ENCODE results near the gene ARVCF. TPM values are rescaled to one million over a fixed set of nuclear protein-coding genes. Genes with fewer than 3 reads are reported as not detected.

The ARVCF gene
- total and polyA plus RNA-seq, 5 donors from 2014 or later: 0.39 to 2.7 (median 0.47) TPM; not detected in 1

DNA sequence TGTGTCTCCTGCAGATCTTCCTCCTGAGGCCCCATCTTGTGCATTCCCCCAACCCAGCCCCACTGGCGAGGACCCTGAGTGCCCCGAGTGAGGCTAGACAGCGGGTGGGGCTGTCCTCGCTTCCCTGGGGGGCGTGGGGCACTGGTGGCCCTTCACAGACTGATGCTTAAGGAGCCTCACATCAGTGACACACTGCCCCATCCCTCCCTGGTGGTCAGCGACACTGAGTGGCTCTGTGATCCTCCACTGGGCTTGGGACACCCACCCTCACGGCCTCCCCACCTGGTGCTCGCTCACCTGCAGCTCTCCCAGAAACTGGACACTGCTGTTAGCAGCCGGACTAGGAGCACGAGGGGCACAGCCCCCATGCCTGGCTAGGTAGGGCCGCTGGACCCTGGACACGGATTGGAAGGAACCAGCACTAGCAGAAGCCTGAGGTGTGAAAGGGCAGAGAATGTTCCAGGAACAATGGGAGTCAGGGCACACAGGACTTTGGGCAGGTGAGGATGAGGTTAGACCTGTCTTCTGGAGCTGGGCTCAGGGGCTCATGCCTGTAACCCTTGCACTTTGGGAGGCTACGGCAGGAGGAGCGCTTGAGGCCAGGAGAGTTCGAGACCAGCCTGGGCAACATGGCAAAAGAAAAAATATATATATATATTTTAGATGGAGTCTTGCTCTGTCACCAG, 51.8 kb downstream of the ARVCF start:
- H3K27ac ChIP-seq (ENCODE audit: insufficient read depth, low read length, poor library complexity, severe bottlenecking): no peak overlapping the region
- Mint-ChIP-seq H3K4me1 (peaks cover 0 to 5% (median 0%) of the 10 kb centered on the region in 4 donors), H3K27me3 (no peaks in the 10 kb centered on the region), H3K9me3 (no peaks in the 10 kb centered on the region), H3K4me3 (no peak overlapping the region), H3K36me3 (peaks cover 6% of the 10 kb centered on the region), H3K27ac (no peak overlapping the region)
- no peaks in the 10 kb centered on the region for H3K9me3 ChIP-seq (ENCODE audit: control insufficient read depth in 2 of 2, low read length in 2 of 2)
- DNase-seq (no peak), ATAC-seq (ENCODE audit: low read depth in 2 of 2) (no peak)
- H3K4me1 ChIP-seq (ENCODE audit: control insufficient read depth, insufficient read depth, low read length, poor library complexity, severe bottlenecking): no peaks in the 10 kb centered on the region
- no peaks in the 10 kb centered on the region for H3K27me3 ChIP-seq (ENCODE audit: control insufficient read depth, insufficient read depth, low read length)
- no peak overlapping the region for H3K4me3 ChIP-seq (ENCODE audit: low read depth, low read length)
- peaks cover 3% of the 10 kb centered on the region for H3K36me3 ChIP-seq (ENCODE audit: control insufficient read depth, insufficient read depth, low read length)

DNA sequence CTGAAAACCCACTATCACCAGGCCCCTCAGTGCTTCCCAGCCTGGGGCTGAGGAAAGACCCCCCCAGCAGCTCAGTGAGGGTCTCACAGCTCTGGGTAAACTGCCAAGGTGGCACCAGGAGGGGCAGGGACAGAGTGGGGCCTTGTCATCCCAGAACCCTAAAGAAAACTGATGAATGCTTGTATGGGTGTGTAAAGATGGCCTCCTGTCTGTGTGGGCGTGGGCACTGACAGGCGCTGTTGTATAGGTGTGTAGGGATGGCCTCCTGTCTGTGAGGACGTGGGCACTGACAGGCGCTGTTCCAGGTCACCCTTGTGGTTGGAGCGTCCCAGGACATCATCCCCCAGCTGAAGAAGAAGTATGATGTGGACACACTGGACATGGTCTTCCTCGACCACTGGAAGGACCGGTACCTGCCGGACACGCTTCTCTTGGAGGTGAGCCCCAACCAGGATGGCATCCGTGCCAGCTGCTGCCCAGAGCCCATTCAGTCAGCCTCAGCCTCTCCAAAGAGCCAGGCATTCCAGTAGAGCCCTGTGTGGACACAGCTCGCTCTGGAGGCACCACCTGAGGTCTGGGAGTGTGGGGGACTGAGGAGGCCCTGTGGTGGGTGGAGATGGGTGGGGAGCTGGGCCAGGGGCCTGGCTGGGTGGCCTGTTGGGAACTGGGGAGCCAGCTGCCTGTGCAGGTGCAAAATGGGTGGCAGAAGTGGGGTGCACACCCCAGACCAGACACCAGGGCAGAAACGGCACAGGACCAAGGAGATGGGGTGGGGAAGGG, 52.6 kb downstream of the ARVCF start:
- Mint-ChIP-seq H3K27ac (no peak overlapping the region), H3K27me3 (no peaks in the 10 kb centered on the region), H3K4me1 (peaks cover 0 to 6% (median 0%) of the 10 kb centered on the region in 4 donors), H3K4me3 (no peak overlapping the region), H3K36me3 (peaks cover 6% of the 10 kb centered on the region), H3K9me3 (no peaks in the 10 kb centered on the region)
- H3K27ac ChIP-seq (ENCODE audit: insufficient read depth, low read length, poor library complexity, severe bottlenecking): no peak overlapping the region
- H3K36me3 ChIP-seq (ENCODE audit: control insufficient read depth, insufficient read depth, low read length): no peaks in the 10 kb centered on the region
- DNase-seq (no peak), ATAC-seq (ENCODE audit: low read depth in 2 of 2) (no peak)
- no peaks in the 10 kb centered on the region for H3K27me3 ChIP-seq (ENCODE audit: control insufficient read depth, insufficient read depth, low read length)
- no peaks in the 10 kb centered on the region for H3K4me1 ChIP-seq (ENCODE audit: control insufficient read depth, insufficient read depth, low read length, poor library complexity, severe bottlenecking)
- H3K4me3 ChIP-seq (ENCODE audit: low read depth, low read length): no peak overlapping the region
- H3K9me3 ChIP-seq (ENCODE audit: control insufficient read depth in 2 of 2, low read length in 2 of 2): no peaks in the 10 kb centered on the region

DNA sequence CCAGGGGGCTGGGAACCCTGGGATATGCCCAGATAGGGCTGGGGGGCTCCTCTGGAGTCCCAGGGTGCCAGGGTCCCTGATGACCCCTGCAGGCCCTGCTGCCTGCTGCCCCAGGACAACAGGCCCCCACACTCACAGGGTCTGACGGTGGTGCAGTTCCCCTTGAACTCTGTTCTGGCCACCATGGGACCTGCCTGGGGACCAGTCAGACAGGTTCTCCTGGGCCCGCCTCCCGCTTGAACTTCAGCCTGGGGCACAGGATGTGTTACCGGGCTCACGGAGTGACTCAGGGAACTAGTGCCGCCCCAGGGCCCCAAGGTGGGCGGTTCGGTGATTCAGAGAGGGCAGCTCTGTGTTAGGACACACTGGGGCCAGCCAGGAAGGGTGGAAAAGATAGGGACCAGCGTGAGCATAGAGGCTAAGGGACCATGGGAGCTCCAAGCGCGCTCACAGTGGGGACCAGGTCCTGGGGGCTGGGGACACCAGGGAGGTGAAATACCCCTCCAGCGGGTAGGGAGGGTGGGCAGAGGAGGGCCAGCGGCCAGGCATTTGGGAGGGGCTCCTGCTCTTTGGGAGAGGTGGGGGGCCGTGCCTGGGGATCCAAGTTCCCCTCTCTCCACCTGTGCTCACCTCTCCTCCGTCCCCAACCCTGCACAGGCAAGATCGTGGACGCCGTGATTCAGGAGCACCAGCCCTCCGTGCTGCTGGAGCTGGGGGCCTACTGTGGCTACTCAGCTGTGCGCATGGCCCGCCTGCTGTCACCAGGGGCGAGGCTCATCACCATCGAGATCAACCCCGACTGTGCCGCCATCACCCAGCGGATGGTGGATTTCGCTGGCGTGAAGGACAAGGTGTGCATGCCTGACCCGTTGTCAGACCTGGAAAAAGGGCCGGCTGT, 53.5 kb downstream of the ARVCF start:
- H3K27ac ChIP-seq (ENCODE audit: insufficient read depth, low read length, poor library complexity, severe bottlenecking): no peak overlapping the region
- H3K36me3 ChIP-seq (ENCODE audit: control insufficient read depth, insufficient read depth, low read length): no peaks in the 10 kb centered on the region
- Mint-ChIP-seq H3K9me3 (no peaks in the 10 kb centered on the region), H3K36me3 (peaks cover 4% of the 10 kb centered on the region), H3K4me1 (peaks cover 0 to 9% (median 0%) of the 10 kb centered on the region in 4 donors), H3K27ac (peak overlapping the region in 1 of 3 donors; percentile 86), H3K4me3 (no peak overlapping the region), H3K27me3 (no peaks in the 10 kb centered on the region)
- DNase-seq (peak in 1 of 3 donors; percentile 14), ATAC-seq (ENCODE audit: low read depth in 2 of 2) (no peak)
- H3K27me3 ChIP-seq (ENCODE audit: control insufficient read depth, insufficient read depth, low read length): no peaks in the 10 kb centered on the region
- no peak overlapping the region for H3K4me3 ChIP-seq (ENCODE audit: low read depth, low read length)
- no peaks in the 10 kb centered on the region for H3K9me3 ChIP-seq (ENCODE audit: control insufficient read depth in 2 of 2, low read length in 2 of 2)
- no peaks in the 10 kb centered on the region for H3K4me1 ChIP-seq (ENCODE audit: control insufficient read depth, insufficient read depth, low read length, poor library complexity, severe bottlenecking)

DNA sequence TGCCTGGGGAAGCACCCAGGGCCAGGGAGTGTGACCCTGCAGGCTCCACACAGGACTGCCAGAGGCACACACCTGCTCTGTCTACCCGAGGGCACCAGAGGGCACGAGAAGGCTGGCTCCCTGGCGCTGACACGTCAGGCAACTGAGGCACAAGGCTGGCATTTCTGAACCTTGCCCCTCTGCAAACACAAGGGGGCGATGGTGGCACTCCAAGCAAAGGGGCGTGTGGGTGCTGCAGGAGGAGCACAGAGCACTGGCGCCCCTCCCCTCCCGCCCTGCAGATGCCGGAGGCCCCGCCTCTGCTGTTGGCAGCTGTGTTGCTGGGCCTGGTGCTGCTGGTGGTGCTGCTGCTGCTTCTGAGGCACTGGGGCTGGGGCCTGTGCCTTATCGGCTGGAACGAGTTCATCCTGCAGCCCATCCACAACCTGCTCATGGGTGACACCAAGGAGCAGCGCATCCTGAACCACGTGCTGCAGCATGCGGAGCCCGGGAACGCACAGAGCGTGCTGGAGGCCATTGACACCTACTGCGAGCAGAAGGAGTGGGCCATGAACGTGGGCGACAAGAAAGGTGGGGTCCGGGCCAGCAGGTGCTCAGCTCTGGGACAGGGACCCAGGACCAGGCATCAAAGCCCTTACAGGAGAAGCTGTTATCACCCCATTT, 54.2 kb downstream of the ARVCF start:
- DNase-seq (peak; percentile 24 to 82 (median 28)), ATAC-seq (ENCODE audit: low read depth in 2 of 2) (peak; percentile 57 to 75)
- Mint-ChIP-seq H3K4me3 (no peak overlapping the region), H3K27ac (no peak overlapping the region), H3K4me1 (peaks cover 0 to 9% (median 0%) of the 10 kb centered on the region in 4 donors), H3K27me3 (no peaks in the 10 kb centered on the region), H3K36me3 (peaks cover 4% of the 10 kb centered on the region), H3K9me3 (no peaks in the 10 kb centered on the region)
- H3K27me3 ChIP-seq (ENCODE audit: control insufficient read depth, insufficient read depth, low read length): no peaks in the 10 kb centered on the region
- no peaks in the 10 kb centered on the region for H3K9me3 ChIP-seq (ENCODE audit: control insufficient read depth in 2 of 2, low read length in 2 of 2)
- no peak overlapping the region for H3K4me3 ChIP-seq (ENCODE audit: low read depth, low read length)
- H3K36me3 ChIP-seq (ENCODE audit: control insufficient read depth, insufficient read depth, low read length): no peaks in the 10 kb centered on the region
- H3K4me1 ChIP-seq (ENCODE audit: control insufficient read depth, insufficient read depth, low read length, poor library complexity, severe bottlenecking): no peaks in the 10 kb centered on the region
- H3K27ac ChIP-seq (ENCODE audit: insufficient read depth, low read length, poor library complexity, severe bottlenecking): no peak overlapping the region

DNA sequence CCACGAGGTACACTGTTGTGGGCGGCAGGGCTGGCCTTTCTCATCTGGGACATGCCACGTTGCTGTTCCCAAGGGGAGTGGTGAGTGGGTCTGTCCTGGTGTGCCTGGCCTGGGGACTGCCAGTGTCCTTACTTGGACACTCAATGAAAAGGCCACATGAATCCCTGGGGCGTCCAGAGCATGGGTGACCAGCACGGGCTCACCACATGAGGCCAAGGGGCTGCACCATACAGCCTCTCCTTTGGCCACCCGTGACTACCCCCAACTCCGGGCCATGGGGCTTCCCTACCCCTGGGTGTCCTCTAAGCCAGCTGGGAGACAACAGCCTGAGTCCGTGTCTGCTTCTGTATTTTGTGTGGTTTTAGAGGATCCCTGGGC, 54.8 kb downstream of the ARVCF start:
- Mint-ChIP-seq H3K4me1 (peaks cover 0 to 11% (median 0%) of the 10 kb centered on the region in 4 donors), H3K36me3 (peaks cover under 1% of the 10 kb centered on the region), H3K9me3 (no peaks in the 10 kb centered on the region), H3K4me3 (no peak overlapping the region), H3K27ac (no peak overlapping the region), H3K27me3 (no peaks in the 10 kb centered on the region)
- DNase-seq (no peak), ATAC-seq (ENCODE audit: low read depth in 2 of 2) (no peak)
- no peak overlapping the region for H3K27ac ChIP-seq (ENCODE audit: insufficient read depth, low read length, poor library complexity, severe bottlenecking)
- H3K4me3 ChIP-seq (ENCODE audit: low read depth, low read length): no peak overlapping the region
- H3K9me3 ChIP-seq (ENCODE audit: control insufficient read depth in 2 of 2, low read length in 2 of 2): no peaks in the 10 kb centered on the region
- H3K27me3 ChIP-seq (ENCODE audit: control insufficient read depth, insufficient read depth, low read length): no peaks in the 10 kb centered on the region
- H3K36me3 ChIP-seq (ENCODE audit: control insufficient read depth, insufficient read depth, low read length): no peaks in the 10 kb centered on the region
- no peaks in the 10 kb centered on the region for H3K4me1 ChIP-seq (ENCODE audit: control insufficient read depth, insufficient read depth, low read length, poor library complexity, severe bottlenecking)

DNA sequence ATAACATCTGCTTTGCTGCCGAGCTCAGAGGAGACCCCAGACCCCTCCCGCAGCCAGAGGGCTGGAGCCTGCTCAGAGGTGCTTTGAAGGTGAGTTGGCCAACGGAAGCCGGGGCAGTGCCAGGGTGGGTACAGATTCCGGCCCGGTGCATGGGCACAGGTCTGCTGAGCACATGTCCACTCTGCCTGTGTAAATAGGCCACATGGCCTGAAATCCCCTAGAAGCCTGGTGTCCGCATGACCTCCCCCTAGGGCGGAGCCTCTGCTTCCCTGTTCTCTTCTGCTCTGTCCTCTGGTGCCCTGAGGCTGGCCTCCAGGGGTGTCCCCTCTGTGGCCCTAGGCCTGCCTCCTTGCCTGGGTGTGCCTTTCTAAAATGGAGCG, 55.4 kb downstream of the ARVCF start:
- Histone ChIP-seq H3K4me1 (ENCODE audit: control insufficient read depth, insufficient read depth, low read length, poor library complexity, severe bottlenecking) (no peaks in the 10 kb centered on the region), H3K4me3 (ENCODE audit: low read depth, low read length) (no peak overlapping the region), H3K27ac (ENCODE audit: insufficient read depth, low read length, poor library complexity, severe bottlenecking) (no peak overlapping the region), H3K9me3 (ENCODE audit: control insufficient read depth in 2 of 2, low read length in 2 of 2) (no peaks in the 10 kb centered on the region), H3K27me3 (ENCODE audit: control insufficient read depth, insufficient read depth, low read length) (no peaks in the 10 kb centered on the region), H3K36me3 (ENCODE audit: control insufficient read depth, insufficient read depth, low read length) (no peaks in the 10 kb centered on the region)
- no peak for DNase-seq
- H3K27me3 Mint-ChIP-seq: no peaks in the 10 kb centered on the region
- no peaks in the 10 kb centered on the region for H3K36me3 Mint-ChIP-seq
- no peak overlapping the region for H3K4me3 Mint-ChIP-seq
- ATAC-seq (ENCODE audit: low read depth in 2 of 2): no peak
- no peak overlapping the region for H3K27ac Mint-ChIP-seq
- no peaks in the 10 kb centered on the region for H3K9me3 Mint-ChIP-seq
- peaks cover 0 to 11% (median 0%) of the 10 kb centered on the region in 4 donors for H3K4me1 Mint-ChIP-seq

DNA sequence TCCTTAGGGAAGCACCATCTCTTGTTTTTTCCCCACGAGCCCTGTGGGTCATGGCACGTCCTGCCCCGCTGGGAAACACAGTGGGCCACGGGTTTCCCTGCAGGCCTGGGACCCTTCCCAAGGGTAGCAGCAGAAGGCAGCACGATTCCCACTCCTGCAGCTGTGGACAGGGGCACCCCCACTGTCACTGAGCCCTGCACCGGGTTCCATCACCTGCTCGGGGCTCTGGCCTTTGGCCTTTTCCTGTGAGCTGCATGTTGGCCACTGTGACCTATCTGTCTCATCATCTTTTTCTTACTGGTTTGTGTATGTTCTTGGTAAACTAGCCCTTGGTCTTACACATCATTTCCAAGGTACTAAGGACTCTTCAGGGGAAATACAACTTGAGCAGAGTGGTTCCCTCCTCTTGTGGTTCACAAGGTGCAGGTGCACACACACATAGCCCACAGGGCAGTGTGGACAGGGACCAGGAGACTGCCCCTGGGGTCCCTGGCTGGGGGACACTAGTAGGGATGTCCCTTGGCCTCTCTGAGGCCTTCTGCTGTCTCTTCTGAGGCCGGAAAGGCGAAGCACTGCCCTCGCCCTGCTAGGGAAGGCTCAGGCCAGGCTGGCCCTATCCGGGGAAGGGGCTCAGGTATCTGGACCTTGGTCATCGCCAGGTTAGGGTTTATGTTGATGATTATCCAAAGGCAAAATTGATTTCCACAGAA, 56.0 kb downstream of the ARVCF start:
- no peaks in the 10 kb centered on the region for H3K36me3 Mint-ChIP-seq

More for the DNA sequence above, 56.0 kb downstream of the ARVCF start:
- H3K9me3 ChIP-seq (ENCODE audit: control insufficient read depth in 2 of 2, low read length in 2 of 2): no peaks in the 10 kb centered on the region
- no peaks in the 10 kb centered on the region for H3K36me3 ChIP-seq (ENCODE audit: control insufficient read depth, insufficient read depth, low read length)
- Mint-ChIP-seq H3K27ac (no peak overlapping the region), H3K4me3 (no peak overlapping the region), H3K4me1 (peaks cover 0 to 14% (median 2%) of the 10 kb centered on the region in 4 donors), H3K27me3 (no peaks in the 10 kb centered on the region), H3K9me3 (no peaks in the 10 kb centered on the region)
- DNase-seq: no peak
- no peaks in the 10 kb centered on the region for H3K4me1 ChIP-seq (ENCODE audit: control insufficient read depth, insufficient read depth, low read length, poor library complexity, severe bottlenecking)
- H3K27me3 ChIP-seq (ENCODE audit: control insufficient read depth, insufficient read depth, low read length): no peaks in the 10 kb centered on the region
- no peak for ATAC-seq (ENCODE audit: low read depth in 2 of 2)
- no peak overlapping the region for H3K27ac ChIP-seq (ENCODE audit: insufficient read depth, low read length, poor library complexity, severe bottlenecking)
- H3K4me3 ChIP-seq (ENCODE audit: low read depth, low read length): no peak overlapping the region
